HEK293 (cell line): ENCODE results near the gene CCDC30.
"Not testable (repeated sequence)": the region's sequence is repeated elsewhere in the genome, so short reads cannot be mapped to it uniquely, and the experiment has no call there.

Experiments used
- CTCF ChIA-PET: fragments of 350-600 bp; formaldehyde crosslinking; extraction: SDS; loops from one replicate; lab custom pipeline; 2021; ENCODE audit warnings: antibody characterized with exemption; lab: Yijun Ruan, JAX
- POLR2A ChIA-PET: fragments of 300-600 bp; formaldehyde crosslinking; extraction: SDS; loops from one replicate; lab custom pipeline; 2020; ENCODE audit warnings: antibody characterized with exemption, inconsistent platforms; lab: Yijun Ruan, JAX
- H3K27ac ChIP-seq: fragments of 200-500 bp; sonication (Bioruptor generic); 2 replicates; pipeline ENCODE4 v1.5.1; 2014; ENCODE audit warnings: low read depth, low read length, control low read depth, inconsistent platforms; ENCODE audit errors: extremely low read depth
- H3K36me3 ChIP-seq, 2 experiments: fragments of 200-500 bp in 1 of 2; sonication (Bioruptor generic) in 1 of 2; 1 replicate in 1 of 2; 2 replicates in 1 of 2; pipeline ENCODE4 v1.5.1; 2014 to 2017; ENCODE audit warnings: inconsistent platforms in 2 of 2, low read length in 2 of 2; ENCODE audit not compliant: control insufficient read depth in 2 of 2, insufficient read depth in 1 of 2
- H3K4me1 ChIP-seq: fragments of 200-500 bp; sonication (Bioruptor generic); 2 replicates; pipeline ENCODE4 v1.5.1; 2014; ENCODE audit warnings: mild to moderate bottlenecking, low read length, inconsistent platforms; ENCODE audit not compliant: control insufficient read depth, insufficient read depth
- H3K4me3 ChIP-seq: 2 replicates; pipeline ENCODE4 v1.5.1; 2011; ENCODE audit warnings: low read depth, mild to moderate bottlenecking, control low read depth, low read length, moderate library complexity
- H3K9me3 ChIP-seq: fragments of 200-500 bp; sonication (Bioruptor generic); 2 replicates; pipeline ENCODE4 v1.5.1; 2014; ENCODE audit warnings: low read depth, low read length, inconsistent platforms; ENCODE audit not compliant: control insufficient read depth, insufficient read depth
- EGR2 ChIP-seq: fragments of 450-650 bp; formaldehyde crosslinking; IDR thresholded peaks from 2 replicates; pipeline ENCODE4 v1.5.1; 2016; ENCODE audit warnings: low read depth, missing biosample characterization, missing genetic modification characterization
- YY1 ChIP-seq: fragments of 450-650 bp; formaldehyde crosslinking; IDR thresholded peaks from 2 replicates; pipeline ENCODE4 v1.5.1; 2018; ENCODE audit warnings: missing biosample characterization, missing genetic modification characterization
- ZBTB26 ChIP-seq: fragments of 450-650 bp; formaldehyde crosslinking; optimal IDR thresholded peaks from 2 replicates; pipeline ENCODE3; 2016; ENCODE audit warnings: missing biosample characterization, mild to moderate bottlenecking, missing genetic modification characterization
- ZNF155 ChIP-seq: fragments of 450-650 bp; formaldehyde crosslinking; IDR thresholded peaks from 2 replicates; pipeline ENCODE4 v1.5.1; 2016; ENCODE audit warnings: missing biosample characterization, missing genetic modification characterization
- ZNF2 ChIP-seq: fragments of 450-650 bp; formaldehyde crosslinking; IDR thresholded peaks from 2 replicates; pipeline ENCODE4 v1.5.1; 2016; ENCODE audit warnings: missing biosample characterization, missing genetic modification characterization
- ZNF211 ChIP-seq: fragments of 450-650 bp; formaldehyde crosslinking; IDR thresholded peaks from 2 replicates; pipeline ENCODE4 v1.5.1; 2016; ENCODE audit warnings: low read depth, missing biosample characterization, missing genetic modification characterization
- ZNF335 ChIP-seq: fragments of 450-650 bp; formaldehyde crosslinking; conservative IDR thresholded peaks from 2 replicates; pipeline ENCODE4 v1.5.1; 2016; ENCODE audit warnings: missing biosample characterization, missing genetic modification characterization
- ZNF350 ChIP-seq: fragments of 450-650 bp; formaldehyde crosslinking; IDR thresholded peaks from 2 replicates; pipeline ENCODE4 v1.5.0; 2017; ENCODE audit warnings: missing biosample characterization, mild to moderate bottlenecking, missing genetic modification characterization
- ZNF394 ChIP-seq: fragments of 450-650 bp; formaldehyde crosslinking; IDR thresholded peaks from 2 replicates; pipeline ENCODE4 v1.5.1; 2016; ENCODE audit warnings: missing biosample characterization, missing genetic modification characterization, mild to moderate bottlenecking, moderate library complexity, borderline replicate concordance
- ZNF548 ChIP-seq: fragments of 450-650 bp; formaldehyde crosslinking; IDR thresholded peaks from 2 replicates; pipeline ENCODE4 v1.5.1; 2016; ENCODE audit warnings: missing biosample characterization, missing genetic modification characterization
- ZNF549 ChIP-seq: fragments of 450-650 bp; IDR thresholded peaks from 2 replicates; pipeline ENCODE4 v1.5.1; 2018; ENCODE audit warnings: missing biosample characterization, missing genetic modification characterization, mild to moderate bottlenecking, inconsistent platforms, moderate library complexity
- ZNF747 ChIP-seq: fragments of 450-650 bp; formaldehyde crosslinking; IDR thresholded peaks from 2 replicates; pipeline ENCODE4 v1.5.1; 2016; ENCODE audit warnings: missing biosample characterization, missing genetic modification characterization
- ZNF792 ChIP-seq: fragments of 450-650 bp; formaldehyde crosslinking; IDR thresholded peaks from 2 replicates; pipeline ENCODE4 v1.5.1; 2016; ENCODE audit warnings: missing biosample characterization, missing genetic modification characterization
- ZSCAN18 ChIP-seq: fragments of 450-650 bp; formaldehyde crosslinking; IDR thresholded peaks from 2 replicates; pipeline ENCODE4 v1.5.1; 2016; ENCODE audit warnings: missing biosample characterization, missing genetic modification characterization
- ZSCAN4 ChIP-seq: fragments of 450-650 bp; formaldehyde crosslinking; IDR thresholded peaks from 2 replicates; pipeline ENCODE4 v1.5.1; 2017; ENCODE audit warnings: missing biosample characterization, missing genetic modification characterization

CCDC30 gene

DNA sequence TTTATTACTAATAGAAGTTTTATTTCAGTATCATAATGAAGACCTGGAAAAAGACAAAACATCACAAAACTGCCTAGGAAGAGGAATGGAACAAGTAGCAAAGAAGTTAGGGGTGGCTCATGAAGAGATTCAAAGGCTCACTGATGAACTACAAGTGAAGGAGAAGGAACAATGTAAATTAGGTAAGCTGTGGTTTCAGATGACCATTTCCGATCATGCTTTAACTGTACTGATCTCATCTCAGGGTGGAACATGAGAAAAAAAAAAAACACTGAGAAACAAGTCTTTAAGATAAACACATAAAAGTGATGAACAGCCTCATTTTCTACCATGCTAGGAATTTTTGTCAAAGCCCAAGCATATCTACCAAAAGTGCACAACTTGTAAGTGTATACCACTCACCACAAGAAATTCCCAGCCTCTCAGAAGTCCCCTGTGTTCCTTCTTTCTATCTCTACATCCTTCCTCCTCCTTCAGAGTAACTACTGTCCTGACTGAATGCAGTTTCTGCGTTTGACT is 19.6 kb downstream of the CCDC30 start (continued):
- TF ChIP-seq ZBTB26 (tag by site-specific recombination) = no peak
- no peak for TF ChIP-seq ZNF2 (tag by site-specific recombination)

DNA sequence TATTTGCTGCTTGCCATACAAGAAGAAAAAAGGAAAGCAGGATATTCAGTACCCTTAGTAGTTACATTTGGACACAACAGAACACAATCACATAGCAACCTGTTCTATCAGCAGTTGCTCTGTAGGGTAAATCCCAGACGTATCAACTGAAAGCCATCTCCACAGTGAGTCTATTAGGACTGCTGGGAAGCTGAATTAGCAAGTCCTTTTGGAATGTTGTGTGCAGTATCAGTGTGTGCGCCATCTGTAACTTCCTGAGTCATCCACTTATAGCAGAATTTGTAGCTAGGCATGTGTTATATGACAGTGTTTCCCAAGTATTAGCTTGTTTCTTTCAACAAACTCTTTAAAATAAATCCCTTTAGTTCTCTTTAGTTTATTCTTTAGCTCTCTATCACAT is 21.3 kb downstream of the CCDC30 start:
- ChIA-PET CTCF (interaction anchor here (0.6 kb wide), 2 partner anchors 118 to 140 kb away, joined by 3 to 7 read pairs; no protein-coding TSS in a partner anchor), POLR2A (interaction anchor here (0.6 kb wide), 2 partner anchors 9 to 873 kb away, joined by 3 to 5 read pairs; no protein-coding TSS in a partner anchor)
- H3K27ac ChIP-seq = no peak overlapping the region
- 0 out of 2 replicates have a peak, but pooled peaks cover 3% of the 10 kb centered on the region for H3K4me1 ChIP-seq
- H3K4me3 ChIP-seq = no peak overlapping the region
- H3K36me3 ChIP-seq = no peaks in the 10 kb centered on the region
- TF ChIP-seq ZNF350 (tag by site-specific recombination) (no peak), ZNF211 (tag by site-specific recombination) (no peak), ZNF394 (no peak), ZNF155 (no peak), ZSCAN4 (peak; percentile 78), ZNF792 (tag by site-specific recombination) (no peak)
- H3K9me3 ChIP-seq = no peaks in the 10 kb centered on the region

DNA sequence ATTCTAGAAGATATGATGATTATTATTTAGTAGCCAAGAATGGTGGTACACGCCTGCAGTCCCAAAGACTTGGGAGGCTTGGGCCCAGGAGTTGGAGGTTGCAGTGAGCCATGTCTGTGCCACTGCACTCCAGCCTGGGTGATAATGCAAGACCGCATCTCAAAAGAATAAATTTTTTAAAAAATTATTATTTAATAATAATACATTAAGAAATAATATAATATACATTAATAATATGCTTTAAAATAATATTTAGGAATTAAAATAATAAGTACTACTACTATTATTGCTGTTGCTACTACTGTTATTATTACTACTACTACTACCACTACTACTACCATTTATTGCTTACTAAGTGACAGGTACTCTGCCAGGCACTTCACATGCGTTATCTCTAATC is 27.2 kb downstream of the CCDC30 start:
- CTCF ChIA-PET = no interaction called here
- no peaks in the 10 kb centered on the region for H3K9me3 ChIP-seq
- no peak overlapping the region for H3K4me3 ChIP-seq
- no peak for TF ChIP-seq ZNF549 (tag by site-specific recombination)
- no peak for TF ChIP-seq ZNF548 (tag by site-specific recombination)
- TF ChIP-seq ZNF335 (tag by site-specific recombination) = no peak
- no peak for TF ChIP-seq YY1
- no peak for TF ChIP-seq EGR2 (tag by site-specific recombination)
- no peak for TF ChIP-seq ZSCAN18
- no peak for TF ChIP-seq ZNF747
- no peak overlapping the region for H3K27ac ChIP-seq
- H3K36me3 ChIP-seq = no peaks in the 10 kb centered on the region
- POLR2A ChIA-PET = no interaction called here
- H3K4me1 ChIP-seq = no peaks in the 10 kb centered on the region

GRCh38 chr1:42502031-42502430 is 38.9 kb downstream of the CCDC30 start:
- H3K9me3 ChIP-seq, POLR2A ChIA-PET: not testable (repeated sequence)

More at GRCh38 chr1:42502031-42502430, 38.9 kb downstream of the CCDC30 start:
- CTCF ChIA-PET, H3K4me1 ChIP-seq, H3K4me3 ChIP-seq, H3K27ac ChIP-seq, H3K36me3 ChIP-seq: not testable (repeated sequence)
